ENCODE data around the gene RNF223.
"Not testable (repeated sequence)": the region's sequence is repeated elsewhere in the genome, so short reads cannot be mapped to it uniquely, and the experiment has no call there.

The RNF223 gene

DNA sequence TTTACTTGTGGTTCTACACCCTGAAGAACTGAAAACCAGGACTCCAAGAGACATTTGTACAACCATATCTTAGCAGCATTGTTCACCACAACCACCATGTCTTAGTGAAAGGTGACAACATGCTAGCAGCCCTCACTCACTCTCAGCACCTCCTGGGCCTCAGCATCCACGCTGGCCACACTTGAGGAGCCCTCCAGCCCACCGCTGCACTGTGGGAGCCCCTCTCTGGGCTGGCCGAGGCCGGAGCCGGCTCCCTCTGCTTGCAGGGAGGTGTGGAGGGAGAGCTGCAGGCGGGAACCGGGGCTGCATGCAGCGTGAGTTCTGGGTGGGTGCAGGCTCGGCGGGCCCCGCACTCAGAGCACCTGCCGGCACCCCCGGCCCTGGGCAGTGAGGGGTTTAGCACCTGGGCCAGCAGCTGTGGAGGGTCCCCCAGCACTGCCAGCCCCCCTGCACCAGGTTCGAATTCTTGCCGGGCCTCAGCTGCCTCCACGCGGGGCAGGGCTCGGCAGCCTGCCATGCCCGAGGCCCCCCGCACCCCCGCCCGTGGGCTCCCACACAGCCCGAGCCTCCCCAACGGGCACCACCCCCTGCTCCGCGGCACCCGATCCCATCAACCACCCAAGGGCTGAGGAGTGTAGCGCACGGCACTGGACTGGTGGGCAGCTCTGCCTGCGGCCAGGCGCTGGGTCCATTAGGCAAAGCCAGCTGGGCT lies 32.6 kb upstream of the RNF223 start:
- DNase-seq, result peak; percentile 54

DNA sequence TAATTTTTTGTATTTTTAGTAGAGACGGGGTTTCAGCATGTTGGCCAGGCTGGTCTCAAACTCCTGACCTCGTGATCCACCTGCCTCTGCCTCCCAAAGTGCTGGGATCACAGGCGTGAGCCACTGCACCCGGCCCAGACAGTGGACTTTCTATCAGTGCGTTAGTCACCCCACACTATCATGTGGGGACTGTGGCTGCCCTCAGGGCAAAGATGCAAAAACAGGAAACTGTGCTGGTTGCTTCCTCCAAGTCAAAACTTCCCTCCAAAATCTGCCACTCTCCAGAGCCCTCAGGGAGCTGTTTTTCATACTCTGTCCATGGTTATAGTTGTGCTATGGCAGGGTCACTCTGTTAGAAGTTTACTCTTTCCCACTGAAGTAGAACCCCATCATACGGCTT lies 30.0 kb upstream of the RNF223 start:
- DNase-seq, result peak; percentile 58

DNA sequence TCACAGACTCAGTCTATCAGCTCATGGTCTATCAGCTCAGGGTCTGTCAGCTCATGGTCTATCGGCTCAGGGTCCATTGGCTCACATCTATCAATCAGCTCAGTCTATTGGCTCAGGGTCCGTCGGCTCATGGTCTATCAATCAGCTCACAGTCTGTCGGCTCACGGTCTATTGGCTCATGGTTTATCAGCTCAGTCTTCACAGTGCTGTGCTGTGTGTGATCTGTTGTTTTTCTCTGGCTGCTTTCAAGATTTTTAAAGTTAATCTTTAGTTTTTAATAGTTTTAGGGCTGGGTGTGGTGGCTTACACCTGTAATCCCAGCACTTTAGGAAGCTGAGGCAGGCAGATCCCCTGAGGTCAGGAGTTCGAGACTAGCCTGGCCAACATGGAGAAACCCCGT lies 27.4 kb upstream of the RNF223 start:
- DNase-seq, result no peak

DNA sequence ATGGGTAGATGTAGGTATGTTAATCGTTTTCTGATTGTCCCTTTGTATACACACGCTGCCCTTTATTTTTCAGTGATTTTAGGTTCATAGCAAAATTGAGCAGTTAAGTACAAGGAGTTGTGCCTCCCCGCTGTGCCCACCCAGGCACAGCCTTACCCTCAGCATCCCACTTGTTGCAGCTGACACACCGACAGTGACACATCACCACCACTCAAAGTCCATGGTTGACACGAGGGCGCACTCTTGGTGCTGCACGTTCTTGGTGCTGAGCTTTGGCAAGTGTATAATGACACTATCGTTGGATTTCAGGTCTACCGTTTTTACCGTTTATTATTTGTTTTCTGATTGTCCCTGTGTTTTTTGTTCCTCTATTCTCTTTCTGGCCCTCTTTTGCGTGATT lies 26.2 kb upstream of the RNF223 start:
- no peak for DNase-seq

DNA sequence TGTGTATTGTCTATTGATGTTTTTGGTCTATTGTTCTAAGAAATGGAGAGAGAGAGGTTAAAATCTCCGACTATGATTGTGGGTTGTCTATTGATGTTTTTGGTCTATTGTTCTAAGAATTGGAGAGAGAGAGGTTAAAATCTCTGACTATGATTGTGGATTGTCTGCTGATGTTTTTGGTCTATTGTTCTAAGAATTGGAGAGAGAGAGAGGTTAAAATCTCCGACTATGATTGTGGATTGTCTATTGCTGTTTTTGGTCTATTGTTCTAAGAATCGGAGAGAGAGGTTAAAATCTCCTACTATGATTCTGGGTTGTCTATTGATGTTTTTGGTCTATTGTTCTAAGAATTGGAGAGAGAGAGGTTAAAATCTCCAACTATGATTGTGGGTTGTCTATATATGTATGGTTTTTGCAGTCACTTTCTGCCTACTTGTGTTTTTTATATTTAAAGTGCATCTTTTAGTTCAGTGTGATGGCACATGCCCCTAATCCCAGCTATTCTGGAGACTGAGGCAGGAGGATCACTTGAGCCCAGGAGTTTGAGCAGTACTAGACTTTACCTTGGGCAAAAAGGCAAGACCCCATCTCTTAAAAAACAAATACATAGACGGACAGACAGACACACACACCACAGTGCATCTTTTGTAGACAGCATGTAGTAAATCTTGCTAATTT lies 25.5 kb upstream of the RNF223 start:
- no peak for DNase-seq

DNA sequence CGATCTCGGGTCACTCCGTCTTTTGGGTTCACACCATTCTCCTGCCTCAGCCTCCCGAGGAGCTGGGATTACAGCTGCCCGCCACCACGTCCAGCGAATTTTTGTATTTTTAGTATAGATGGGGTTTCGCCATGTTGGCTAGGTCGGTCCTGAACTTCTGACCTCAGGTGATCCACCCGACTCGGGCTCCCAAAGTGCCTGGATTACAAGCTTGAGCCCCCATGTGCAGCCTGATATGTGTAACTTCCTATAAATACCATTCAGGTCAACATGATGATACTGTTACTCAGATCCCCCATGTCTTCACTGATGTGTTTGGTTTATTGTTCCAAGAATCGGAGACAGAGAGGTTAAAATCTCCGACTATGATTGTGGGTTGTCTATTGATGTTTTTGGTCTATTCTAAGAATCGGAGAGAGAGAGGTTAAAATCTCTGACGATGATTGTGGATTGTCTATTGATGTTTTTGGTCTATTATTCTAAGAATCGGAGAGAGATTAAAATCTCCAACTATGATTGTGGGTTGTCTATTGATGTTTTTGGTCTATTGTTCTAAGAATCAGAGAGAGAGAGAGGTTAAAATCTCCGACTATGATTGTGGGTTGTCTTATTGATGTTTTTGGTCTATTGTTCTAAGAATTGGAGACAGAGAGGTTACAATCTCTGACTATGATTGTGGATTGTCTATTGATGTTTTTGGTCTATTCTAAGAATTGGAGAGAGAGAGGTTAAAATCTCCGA lies 24.7 kb upstream of the RNF223 start:
- DNase-seq, result no peak

DNA sequence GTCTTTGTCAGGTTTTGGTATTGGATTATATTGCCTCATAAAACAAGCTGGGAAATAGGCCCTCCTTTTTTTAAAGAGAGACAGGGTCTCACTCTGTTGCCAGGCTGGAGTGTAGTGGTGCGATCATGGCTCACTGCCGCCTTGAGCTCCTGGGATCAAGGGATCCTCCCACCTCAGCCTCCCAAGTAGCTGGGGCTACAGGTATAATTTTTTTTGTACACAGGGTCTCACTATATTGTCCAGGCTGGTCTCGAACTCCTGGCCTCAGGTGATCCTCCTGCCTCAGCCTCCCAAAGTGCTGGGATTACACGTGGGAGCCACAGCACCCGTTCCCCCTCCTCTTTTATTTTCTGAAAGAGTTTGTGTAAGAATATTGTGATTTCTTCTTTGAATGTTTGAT lies 22.0 kb upstream of the RNF223 start:
- not testable (repeated sequence) for DNase-seq

DNA sequence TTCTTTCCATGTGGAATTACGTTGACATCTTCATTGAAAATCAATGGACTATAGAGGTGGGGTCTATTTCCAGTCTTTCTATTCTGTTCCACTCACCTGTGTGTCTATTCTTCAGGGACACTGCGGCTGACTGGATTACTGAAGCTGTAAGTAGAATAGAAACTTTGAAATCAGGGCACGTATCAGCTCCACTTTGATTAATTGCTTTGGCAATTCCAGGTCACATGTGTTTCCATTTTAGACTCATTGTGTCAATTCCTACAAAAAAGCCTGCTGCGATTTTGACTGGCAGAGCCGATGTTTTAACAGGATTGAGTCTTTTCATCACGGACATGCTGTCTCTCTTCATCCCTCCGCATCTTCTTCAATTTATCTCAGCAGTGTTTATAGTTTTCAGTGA lies 20.9 kb upstream of the RNF223 start:
- no peak for DNase-seq

DNA sequence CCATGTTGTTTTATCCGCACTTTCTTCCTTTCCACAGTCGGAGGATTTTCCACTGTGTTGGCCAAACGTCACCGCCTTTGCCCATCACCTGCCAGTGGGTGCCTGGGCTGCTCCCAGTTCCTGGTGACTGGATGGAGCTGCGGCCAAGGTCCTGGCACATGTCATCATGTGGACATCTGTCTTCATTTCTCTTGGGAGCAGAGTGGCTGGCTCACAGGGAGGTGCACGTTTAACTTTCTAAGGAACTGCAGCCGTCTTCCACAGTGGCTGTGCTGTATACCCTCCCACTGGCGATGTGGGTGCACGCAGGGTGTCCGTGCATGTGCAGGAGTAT lies 19.5 kb upstream of the RNF223 start:
- DNase-seq, result no peak

DNA sequence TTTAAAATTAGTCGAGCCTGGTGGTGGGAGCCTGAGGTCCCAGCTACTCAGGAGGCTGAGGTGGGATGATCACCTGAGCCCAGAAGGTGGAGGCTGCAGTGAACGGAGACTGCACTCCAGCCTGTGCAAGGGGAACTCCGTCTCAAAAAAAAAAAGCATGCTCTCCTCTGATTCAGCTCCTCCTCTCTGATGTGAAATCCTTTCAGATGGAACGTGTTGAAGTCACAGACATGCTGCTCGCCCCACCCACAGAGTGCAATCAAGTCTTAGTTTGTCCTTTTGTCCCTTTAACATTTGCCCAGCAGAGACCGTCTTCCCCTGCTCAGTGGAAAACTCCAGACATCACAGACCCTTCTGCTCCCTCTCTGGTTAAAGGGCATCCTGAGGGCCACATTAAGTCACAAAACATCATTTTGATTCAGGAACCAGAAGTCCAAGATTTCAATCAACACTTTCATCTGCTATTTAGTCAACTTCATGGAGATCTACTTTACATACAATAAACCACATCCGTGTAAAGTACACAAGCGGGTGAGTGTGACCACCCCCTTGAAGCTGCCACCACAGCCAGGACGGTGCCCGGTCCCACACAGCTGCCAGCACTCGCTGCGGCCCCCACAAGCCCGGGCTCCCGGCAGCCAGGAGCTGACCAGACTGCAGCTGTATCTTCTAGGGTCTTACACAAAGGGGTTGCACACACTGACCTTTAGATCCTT lies 18.9 kb upstream of the RNF223 start:
- DNase-seq, result no peak

DNA sequence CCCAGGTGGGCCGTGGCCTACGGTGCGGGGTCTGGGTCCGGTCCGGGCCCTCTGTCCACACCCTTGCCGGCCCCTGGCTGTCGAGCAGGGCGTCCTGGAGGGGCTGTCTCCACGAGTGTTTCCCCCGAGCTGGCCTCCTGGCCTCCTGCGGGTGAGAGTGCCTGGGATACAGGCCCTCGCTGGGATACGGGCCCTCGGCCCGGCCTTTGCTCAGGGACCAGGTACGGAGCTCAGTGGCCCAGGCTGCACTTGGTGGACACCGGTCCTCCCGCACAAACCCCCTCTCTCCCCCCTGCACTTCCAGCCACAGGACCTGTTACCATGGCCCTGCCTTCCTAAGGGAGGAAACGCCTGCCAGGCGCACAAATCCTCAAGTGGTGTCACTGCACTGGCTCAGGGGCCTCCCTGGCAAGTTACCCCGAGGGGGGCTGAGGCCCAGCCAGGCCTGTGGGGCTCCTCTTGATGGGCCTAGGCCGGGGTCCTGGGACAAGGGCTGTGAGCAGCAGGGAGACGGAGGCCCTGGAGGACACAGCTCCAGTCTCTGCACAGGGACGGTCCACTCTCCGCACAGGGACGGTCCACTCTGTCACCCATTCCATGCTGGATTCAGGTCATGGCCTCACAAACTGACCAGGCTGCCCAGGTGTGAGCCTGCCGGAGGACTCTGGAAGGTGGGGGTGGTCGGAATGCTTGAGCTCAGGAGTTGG lies 18.2 kb upstream of the RNF223 start:
- DNase-seq, result no peak

DNA sequence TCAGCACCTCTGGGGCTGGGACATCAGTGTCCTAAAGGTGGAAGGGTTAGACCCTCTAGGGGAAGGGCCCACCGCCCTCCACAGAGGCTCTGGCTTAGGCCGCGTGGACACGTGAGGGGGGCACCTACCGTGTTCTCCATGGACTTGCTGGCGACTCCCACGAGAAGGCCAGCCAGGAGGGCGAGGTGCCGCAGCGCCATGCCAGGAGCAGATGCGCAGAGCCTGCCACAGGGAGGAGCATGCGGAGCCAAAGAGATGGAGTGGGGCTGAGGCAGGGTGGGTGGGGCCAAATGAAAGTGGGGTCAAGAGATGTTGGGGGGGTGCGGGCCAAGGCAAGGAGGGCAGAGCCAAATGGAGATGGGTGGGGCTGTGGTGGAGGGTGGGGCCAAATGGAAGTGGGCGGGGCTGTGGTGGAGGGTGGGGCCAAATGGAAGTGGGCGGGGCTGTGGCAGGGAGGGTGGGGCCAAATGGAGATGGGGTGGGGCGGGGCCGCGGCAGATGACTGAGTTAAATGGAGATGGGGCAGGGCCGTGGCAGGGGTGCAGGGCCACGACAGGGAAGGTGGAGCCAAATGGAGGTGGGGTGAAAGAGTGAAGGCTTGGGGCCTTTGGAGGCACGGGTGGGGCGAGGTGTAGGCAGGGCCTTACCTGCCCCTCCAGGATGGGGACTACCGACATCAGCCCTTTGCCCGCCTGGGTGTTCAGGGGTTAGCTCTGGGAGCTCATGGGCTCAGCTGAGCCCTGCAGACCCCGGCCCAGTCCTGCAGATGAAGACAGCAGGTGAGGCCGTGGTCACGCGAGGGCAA lies 17.4 kb upstream of the RNF223 start:
- no peak for DNase-seq

DNA sequence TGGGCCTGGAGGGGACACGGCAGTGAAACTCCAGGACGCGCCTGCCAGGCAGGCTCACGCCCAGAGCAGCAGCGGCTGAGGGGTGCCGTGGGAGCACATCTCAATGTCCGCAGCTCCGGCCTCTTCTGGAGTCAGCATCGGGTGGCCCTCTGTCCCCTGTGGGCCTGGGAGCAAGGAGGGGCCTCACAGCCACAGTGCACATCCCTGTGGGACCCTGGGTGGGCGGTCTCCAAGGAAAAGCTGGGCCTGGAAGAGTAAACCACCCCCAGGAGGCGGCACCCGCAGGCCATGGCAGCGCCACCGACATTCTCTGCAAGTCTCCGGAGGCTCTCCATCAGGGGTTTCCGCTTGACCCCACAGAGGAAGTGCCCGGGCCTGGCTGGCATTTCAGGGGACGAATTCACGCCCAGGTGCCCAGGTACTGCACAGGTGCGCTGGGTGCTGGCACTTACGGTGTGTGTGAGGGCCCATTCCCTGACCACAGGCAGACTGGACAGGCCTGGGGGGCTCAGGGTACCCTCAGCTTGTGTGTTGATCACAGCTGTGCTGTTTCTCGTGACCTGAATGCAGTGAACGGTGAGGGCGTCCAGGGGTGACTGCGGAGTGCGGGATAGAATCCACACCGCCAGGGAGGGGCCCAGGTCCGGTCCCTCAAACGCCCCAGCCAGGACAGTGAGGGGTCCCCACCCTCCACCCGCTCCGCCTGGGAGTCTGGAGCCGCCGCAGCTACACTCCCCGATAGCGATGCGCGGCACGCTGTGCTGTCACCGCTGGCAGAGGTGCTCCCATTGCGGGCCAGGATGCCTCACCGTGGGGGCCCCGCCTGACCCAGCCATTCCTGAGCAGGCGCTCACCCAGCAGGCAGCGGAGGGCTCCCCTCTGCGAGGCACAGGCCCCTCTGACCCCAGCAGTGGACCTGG lies 16.6 kb upstream of the RNF223 start:
- no peak for DNase-seq

DNA sequence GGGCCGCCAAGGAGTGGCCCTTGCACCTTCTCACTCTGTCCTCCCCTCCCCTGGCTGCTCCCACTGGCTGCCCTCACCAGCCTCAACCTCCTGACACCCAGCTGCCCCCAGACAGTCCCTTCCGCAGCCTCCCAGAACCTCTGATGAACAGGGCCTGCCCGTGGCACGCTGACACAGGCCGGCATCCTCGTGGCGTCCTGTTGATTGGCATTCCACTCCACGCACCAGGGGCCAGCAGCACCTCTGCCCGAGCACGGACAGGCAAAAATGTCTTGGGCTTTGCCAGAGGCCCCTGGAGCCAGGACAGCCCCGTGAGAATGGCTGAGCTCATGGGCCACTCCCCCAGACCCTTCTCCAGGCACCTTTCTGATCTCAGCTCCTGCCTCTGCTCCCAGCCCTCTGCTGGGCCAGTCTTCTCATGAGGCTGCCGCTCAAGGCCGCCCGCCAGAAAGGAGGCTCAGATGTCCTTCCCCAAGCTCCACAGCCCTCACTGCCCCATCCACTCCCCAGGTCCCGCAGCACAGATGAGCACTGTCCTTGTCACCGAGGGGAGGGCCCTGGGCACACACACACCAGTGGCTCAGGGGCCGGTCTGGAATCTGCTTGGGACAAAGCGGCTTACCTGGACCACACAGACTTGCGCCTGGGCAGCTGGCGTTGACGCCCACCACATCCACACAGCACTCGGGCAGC lies 15.8 kb upstream of the RNF223 start:
- DNase-seq, result no peak

DNA sequence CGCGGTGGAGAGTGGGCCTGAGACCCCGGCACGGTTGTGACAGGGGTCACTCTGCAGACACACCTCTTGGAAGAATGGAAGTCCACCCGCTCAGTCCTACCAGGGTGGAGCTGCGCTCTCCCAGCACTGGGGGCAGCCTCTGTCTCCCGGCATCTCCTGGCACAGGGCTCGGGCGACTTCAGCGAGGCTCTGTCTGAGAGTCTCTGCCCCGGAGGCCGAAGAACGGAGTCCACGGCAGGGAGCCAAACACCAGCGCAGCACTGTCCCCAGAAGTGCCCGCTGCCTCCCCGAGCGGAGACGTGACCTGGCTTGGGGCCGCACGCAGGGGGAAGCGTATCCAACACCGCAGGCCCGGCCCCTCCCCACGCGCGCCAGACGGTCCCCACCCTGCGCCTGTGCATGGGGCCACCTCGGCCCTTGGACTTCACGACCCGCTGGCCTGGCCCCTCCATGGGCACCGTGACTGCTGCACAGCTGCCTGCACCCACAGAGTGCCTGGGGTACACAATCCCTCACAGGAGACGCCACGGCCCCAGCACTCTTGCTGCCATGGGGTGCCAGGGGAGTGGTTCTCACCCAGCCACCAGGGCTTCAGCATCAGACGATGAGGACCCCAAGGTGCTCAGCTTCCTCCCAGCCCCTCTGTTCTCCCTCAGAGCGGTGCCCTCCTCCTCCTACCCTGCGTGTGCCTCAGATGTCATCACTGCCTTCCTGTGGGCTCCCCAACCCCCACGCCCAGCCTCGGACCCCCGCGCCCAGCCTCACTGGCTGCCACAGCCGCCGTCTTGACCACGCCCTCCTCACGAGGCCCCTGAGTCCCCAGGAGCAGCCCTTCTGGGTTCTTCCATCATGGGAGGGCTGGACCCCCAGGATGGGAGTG lies 14.9 kb upstream of the RNF223 start:
- DNase-seq, result no peak

DNA sequence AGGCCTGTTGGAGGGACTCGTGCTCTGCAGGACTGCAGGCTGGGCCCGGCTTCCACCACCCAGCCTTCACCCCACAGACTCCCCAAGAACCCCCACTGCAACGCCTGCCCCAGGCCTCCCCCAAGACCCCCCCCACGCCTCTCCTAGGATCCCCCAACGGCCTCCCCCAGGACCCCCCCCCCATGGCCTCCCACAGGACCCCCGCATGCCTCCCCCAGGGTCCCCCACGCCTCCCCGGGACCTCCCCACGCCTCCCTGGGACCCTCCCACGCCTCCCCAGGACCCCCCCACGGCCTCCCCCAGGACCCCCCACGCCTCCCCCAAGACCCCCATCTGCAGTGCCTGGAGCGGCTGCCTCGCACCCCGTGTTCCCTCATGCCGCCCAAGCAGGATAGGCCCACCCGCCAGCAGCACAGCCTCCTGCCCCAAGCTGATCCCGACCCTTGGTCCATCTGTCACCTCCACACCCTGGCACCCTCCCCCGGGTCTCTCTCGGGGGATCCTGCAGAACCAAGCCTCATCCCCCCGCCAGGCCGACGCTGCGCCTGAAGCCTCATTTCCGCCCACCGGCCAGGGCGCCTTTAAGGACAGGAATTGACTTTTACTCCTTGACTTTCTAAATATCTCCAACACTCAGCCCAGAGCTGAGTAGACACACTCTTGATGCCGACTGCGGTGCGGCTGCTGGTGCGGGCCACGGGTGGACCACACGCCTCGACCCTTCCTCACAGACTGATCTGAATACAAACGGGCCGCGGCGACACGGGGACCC lies 14.1 kb upstream of the RNF223 start:
- DNase-seq, result no peak

DNA sequence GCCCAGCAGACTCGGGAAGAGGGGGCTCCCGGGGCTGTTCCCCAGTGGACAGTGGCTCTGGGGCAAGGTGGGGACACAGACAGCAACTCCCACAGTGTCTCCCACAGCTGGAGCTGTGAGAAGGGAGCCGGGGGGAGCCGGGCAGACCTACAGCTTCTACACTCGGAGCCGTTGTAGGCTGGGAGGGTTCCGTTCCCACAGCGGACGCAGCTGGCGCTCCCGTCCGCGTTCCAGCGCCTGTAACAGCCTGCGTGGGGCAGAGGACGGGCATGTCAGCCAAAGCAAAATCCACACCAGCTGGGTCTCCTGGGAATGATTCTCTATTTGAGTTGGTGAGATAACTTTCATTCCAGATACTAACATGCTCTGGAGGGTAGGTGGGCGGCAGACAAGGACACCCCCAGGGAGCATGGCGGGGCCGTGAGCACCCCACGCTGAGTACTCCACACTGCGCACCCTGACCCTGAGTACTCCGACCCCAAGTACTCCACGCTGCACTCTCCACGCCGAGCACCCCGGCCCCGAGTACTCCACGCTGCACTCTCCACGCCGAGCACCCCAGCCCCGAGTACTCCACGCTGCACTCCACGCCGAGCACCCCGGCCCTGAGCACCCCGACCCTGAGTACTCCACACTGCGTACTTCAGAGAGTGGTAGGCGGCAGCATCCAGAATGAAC lies 13.4 kb upstream of the RNF223 start:
- DNase-seq, result no peak

DNA sequence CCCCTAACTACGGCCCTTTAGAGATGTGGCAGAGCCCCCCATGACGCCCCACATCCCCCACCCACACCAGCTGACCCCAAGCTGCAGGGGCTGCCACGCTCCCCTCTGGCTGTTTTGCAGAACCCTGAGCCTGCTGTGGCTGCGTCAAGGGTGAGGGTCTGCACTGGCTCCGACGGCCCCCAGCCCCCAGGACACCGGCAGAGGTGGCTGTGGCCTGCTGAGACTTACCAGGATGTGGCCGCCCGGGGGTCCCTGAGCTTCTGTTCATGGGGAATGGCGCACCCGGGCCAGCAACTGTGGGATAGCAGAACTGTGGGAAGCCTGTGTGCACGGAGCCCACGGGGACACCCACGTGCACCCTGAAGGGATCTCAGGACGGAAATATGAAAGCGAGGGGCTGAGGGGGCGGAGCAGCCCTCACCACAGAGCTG lies 12.8 kb upstream of the RNF223 start:
- no peak for DNase-seq

Measured in activated effector memory CD4-positive, alpha-beta T cell treated with anti-CD3 and anti-CD28 coated beads, Interleukin-2, amount 50 U/mL, for 16 hours (primary cell).